Left kidney (tissue), 8 donors: Measurements from ENCODE around the gene ARHGAP9. TPM values are rescaled to one million over a fixed set of nuclear protein-coding genes. Genes with fewer than 3 reads are reported as not detected.

Source experiments
- DNase-seq: peaks from one replicate; pipeline ENCODE4 v3.0.0-alpha.2; 2013
- long read RNA-seq, 8 donors: transcript quantifications; one replicate each; lab custom pipeline, GENCODE V29; 2026
- polyA plus RNA-seq: library from polyadenylated mRNA; unstranded; fragments of 120-200 nt; gene quantifications from one replicate; pipeline ENCODE4 v1.2.1, GENCODE V29; 2013; ENCODE audit not compliant: insufficient read length

ARHGAP9 gene
- polyA plus RNA-seq, result 2.6 TPM
- long read RNA-seq, donor 1, partial matches to known transcripts, result 16 of 17 reads
- long read RNA-seq, donor 1, other reads (novel, unspliced or antisense), result 0 of 17 reads
- long read RNA-seq, donor 2, partial matches to known transcripts, result 28 of 38 reads
- long read RNA-seq, donor 2, other reads (novel, unspliced or antisense), result 10 of 38 reads
- long read RNA-seq, donor 3, result 0 reads
- long read RNA-seq, donor 4, partial matches to known transcripts, result 0 of 1 reads
- long read RNA-seq, donor 4, other reads (novel, unspliced or antisense), result 0 of 1 reads
- long read RNA-seq, donor 5, result 0 reads
- long read RNA-seq, donor 6, partial matches to known transcripts, result 29 of 34 reads
- long read RNA-seq, donor 6, other reads (novel, unspliced or antisense), result 5 of 34 reads
- long read RNA-seq, donor 7, partial matches to known transcripts, result 0 of 1 reads
- long read RNA-seq, donor 7, other reads (novel, unspliced or antisense), result 0 of 1 reads
- long read RNA-seq, donor 8, partial matches to known transcripts, result 6 of 11 reads
- long read RNA-seq, donor 8, other reads (novel, unspliced or antisense), result 5 of 11 reads

- no peak for DNase-seq
These were observed at the start of gene ARHGAP9 for GRCh38 chr12:57479376-57480115. Gene ARHGAP9, minus strand, starts transcription at chr12:57479866. Its CDS starts 460 bp downstream, at chr12:57479406.

DNA sequence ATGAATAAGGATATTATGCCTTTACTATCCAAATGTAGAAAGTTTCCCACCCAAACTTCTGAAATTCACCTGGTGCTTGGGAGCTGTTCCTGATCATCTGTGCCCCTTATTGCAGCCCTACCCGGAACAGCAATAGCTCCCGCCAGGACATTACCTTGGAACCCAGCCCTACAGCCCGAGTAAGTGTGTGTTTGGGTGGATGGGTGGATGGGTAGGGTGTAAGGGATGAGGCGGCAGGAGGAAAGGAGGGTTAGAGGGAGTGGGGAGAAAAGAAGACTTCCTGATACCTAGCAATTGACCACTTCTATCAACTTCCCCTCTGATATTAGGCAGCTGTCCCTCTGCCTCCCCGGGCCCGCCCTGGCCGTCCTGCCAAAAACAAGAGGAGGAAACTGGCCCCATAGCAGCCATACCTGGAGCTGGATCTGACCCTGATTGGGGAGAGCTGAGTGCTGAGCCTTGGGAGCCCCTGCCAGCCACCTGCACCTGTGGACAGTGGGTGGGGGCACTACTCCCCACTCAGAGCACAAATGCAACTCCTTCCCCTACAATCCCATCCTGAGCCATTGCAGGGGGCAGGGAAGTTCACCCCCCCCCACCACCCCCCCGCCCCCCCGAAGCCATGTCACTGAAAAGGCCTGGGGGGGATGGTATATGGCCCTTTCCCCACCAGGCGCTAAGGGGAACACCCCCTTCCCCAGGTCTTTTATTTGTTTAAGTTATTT, 49.3 kb upstream of the ARHGAP9 start:
- no peak for DNase-seq

- no peak for DNase-seq
These were observed 48.5 kb upstream of the ARHGAP9 start for GRCh38 chr12:57528176-57528575.

DNA sequence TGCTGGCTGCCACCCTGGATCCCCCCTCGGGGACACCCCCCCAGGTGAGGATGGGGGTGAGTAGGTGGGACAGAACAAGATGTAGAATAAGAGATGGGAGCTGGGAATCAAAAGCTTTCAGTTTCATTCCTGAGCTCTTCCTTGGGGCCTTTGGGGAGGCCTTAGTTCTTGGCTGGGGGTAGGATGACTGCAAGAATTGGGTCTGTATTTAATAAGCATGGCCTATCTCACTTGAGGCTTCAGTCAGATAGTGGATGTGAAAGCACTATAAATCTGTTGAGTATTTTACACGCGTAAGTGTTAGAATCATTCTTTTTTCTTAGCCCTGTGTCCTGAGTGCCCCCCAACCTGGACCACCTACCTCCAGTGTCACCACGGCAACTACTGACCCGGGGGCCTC, 47.5 kb upstream of the ARHGAP9 start:
- DNase-seq, result no peak

GRCh38 chr12:57526477-57527126, 46.9 kb upstream of the ARHGAP9 start:
- no peak for DNase-seq

- no peak for DNase-seq
These were observed 46.1 kb upstream of the ARHGAP9 start for GRCh38 chr12:57525615-57526383.

DNA sequence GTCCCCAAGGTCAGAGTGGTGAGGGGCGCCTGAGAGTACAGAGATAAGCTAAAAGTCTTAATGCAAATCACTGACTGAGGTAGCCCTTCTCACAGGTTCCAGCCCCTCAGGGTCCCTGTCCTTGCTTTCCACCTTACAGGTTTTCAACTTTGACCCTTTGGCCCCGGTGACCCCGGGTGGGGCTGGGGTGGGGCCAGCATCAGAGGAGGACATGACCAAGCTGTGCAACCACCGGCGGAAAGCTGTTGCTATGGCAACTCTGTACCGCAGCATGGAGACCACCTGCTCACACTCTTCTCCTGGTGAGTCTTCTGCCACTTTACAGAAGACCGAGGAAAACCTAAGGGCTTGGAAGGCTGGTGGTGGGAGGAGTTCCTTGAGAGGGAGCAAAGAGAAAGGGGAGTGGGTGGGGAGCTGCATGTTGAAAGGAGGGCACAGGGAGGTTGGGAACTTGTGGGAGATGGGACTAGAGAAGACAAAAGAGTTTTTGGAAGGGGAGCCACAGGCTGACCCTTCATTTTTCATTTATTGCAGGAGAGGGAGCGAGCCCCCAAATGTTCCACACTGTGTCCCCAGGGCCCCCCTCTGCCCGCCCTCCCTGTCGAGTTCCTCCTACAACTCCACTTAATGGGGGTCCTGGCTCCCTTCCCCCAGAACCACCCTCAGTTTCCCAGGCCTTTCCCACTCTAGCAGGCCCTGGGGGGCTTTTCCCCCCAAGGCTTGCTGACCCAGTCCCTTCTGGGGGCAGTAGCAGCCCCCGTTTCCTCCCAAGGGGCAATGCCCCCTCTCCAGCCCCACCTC, 45.3 kb upstream of the ARHGAP9 start:
- DNase-seq, result no peak

GRCh38 chr12:57523706-57524614, 44.3 kb upstream of the ARHGAP9 start:
- no peak for DNase-seq

DNA sequence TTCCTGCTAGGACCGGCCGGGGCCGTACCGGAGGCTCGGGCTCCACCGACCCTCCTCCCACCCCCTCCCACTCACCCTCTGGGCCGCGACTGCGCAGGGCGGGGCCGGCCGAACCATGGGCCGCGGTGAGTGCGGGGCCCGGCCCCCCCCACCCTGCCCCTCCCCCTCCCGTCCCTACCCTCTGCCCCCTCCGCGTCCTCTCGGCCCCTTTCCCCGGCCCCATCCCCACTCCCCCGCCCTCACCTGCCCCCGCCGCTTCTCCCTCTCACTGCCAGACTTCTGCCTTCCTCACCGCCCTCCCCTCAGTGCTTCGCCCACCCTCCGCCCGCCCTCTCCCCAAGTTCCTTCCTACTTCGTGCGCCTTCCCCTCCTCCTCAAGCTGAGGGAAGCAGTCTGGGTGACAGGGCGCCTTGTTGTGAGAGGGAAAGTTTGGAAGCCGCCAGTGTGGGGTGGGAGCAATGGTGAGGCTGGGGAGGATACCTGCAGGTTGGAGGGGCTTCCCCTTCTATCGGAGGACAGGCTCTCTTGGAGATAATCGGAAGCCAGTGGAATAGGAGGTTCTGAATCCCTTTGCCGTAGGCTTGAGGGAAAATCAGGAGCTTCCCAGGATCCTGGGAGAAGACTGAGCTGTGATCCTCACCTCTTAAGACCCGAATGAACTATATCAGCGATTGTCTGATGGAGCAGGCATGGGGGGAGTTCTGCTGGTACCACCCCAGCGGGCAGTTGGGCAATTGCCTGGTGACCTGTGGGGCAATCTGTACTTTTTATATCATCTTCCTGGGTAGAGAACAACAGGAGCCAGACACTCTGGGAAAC, 43.4 kb upstream of the ARHGAP9 start:
- peak; percentile 72 for DNase-seq

DNA sequence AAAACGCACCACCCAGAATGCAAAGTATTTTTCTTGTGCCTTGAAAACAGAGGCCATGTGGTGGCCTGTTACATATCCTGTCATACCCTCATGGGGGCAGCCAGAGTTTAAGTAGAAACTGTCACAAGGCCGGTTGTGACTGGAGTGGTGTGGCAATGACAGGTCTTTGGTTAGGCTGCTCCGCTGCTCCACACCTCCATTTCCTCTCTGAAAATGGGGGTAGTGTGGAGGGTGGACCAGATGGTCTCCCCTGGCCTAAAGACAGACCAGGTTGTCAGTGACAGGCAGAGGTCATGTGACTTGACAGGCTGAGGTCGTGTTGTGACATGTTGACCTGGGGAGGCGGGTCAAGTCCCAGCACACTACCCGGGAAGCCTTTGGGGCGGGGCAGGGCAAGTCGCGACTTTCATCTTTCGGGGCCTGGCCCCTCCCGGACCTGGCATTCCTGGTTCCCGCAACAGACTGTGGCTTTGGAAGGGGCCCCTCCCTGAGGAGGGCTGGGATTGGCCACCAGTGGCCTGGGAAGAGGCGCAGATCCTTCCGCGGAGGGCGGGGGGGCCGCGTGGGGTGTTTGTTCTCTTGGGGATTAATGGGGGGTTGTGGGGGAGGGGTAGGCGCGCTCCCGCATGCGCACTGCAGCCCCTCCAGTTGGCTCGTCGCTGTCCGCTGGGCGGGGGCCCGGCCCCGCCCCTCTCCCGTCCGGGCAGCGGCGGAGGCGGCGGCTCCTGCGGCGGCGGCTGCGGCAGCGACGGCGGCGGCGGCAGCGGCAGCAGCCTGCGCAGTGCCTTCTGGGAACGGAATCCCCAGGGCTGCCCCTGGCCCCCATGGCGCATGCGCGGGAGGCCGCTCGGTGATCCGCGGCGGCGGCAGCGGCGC, 42.6 kb upstream of the ARHGAP9 start, which contains the start of gene MBD6:
TSS of gene MBD6 (plus strand) at position 814 of the 876 bp plus-strand sequence. CDS start 1,480 bp downstream, outside the sequence.
- DNase-seq, result peak; percentile 90

- peak; percentile 49 for DNase-seq
These were observed 41.9 kb upstream of the ARHGAP9 start for GRCh38 chr12:57521525-57522010.

DNA sequence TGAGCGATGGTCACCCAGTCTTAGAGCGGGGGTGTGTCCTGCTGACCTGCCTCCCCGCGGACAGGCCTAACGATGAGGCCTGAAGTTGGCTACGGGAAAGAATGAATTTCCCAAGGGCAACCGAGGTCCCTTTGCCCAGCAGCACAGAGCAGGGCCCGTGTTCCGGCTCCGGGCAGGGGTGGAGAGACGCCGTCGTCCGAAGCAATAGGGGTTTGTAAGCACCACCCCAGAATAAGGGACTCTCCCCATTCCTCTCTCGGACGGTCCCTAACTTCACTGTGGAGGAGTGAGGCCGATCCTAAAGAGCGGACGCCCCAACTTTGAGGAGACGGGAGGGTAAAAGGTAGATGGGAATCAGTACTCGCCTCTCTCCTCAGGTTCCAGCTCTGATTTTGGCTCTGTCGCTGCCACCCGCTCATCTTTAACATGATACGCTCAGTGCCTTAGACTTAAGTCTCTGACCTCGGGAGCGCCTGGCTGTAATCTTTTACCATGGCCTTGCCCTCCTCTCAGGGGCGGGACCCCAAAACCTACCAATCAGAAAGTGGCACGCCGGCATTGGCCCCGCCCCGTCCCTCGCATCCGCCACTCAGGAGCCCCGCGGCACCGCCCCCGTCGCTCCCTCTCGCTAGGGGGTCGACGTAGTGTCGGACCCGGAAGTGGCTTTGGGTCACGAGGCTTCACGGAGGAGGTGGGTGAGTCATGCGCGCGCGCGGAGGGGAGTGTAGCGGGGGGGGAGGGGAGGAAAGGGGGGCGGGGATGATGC, 40.6 kb upstream of the ARHGAP9 start, which contains the start of gene DDIT3:
TSS of gene DDIT3 (minus strand) at position 462 of the 766 bp plus-strand sequence. CDS start 3,108 bp downstream, outside the sequence.
- DNase-seq, result peak; percentile 98

DNA sequence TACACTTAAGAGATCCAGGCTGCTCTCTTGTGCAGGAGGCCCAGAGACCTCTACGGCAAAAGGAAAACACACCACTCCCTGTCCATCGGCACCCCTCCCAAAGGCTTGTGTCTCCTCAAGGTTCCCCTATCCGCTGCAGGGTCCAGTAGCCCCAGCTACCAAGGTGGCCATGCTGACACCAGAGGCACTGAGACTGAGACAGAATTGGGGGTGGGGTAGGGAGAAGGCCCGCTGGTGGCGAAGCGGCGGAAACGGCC, 40.1 kb upstream of the ARHGAP9 start:
- DNase-seq, result peak; percentile 33

DNA sequence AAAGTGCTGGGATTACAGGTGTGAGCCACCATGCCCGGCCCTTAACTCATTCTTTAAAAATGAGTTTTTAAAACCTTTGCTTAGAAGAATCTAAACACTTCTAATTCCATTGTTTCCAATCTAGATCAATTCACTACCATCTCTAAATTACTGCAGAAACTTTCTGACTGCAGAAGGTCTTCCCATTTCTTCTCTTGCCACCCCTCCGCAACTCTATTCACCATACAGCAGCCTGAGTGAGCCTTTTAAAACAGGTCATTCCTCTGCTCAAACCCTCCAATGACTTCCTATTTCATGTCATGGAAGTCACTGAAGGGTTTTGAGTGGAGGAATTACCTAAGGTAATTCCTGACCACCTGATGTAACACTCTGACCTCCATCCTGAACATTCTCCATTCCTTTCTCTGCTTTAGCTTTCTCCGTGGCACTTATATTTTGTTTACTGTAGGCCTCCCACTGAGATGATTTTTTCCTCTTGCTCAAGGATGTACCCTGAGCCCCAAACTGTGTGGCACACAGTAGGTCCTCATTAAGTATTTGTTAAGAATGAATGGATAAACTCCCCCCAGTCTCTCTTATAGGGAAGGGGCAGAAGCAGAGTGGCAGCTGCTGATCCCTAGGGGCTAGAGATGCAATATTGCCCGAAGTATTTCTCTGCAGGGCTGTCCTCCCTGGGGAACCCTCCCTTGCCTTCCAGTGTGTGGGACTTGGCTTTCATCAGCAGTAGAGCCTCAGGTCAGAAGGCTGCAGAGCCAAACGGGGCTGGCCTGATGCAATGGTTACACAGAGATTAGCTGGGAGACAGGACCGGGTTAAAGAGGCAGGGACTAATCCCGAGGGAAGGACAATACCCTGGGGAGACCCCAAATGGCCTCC, 39.5 kb upstream of the ARHGAP9 start:
- no peak for DNase-seq
